Measurements from ENCODE around the gene TMEM17. TPM values are rescaled to one million over a fixed set of nuclear protein-coding genes. Genes with fewer than 3 reads are reported as not detected.

The TMEM17 gene
- total RNA-seq, 2 experiments from 2014 or later: 0.21 TPM; not detected in 1

DNA sequence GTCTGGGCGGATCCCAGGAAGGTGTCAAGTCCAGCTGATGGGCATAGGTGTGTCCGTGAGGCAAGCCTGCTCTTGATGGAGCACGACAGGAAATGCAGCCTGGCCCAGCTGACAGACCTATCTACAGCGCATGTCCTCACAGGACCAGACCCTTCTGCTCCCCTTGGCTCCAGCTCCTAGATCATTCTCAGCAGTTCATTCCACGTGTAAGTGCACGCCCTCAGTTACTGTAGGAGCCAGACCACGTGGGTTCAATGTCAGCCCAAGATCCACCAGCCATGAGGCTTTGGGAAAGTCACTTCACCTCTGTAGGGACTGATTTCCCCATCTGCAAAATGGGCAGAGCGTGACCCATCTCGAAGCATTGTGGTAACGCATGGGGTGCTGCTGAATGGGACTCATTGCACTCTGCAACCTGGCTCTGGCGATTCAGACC lies 47.8 kb downstream of the TMEM17 start:
- intact Hi-C loops (cut with micrococcal nuclease): loop anchor here (5.0 kb wide), 2 partner anchors 594 to 1029 kb away; partner anchors contain the start of gene OTX1
- H3K4me1 Mint-ChIP-seq (ENCODE audit: low read depth): no peaks in the 10 kb centered on the region
- no peaks in the 10 kb centered on the region for H3K9me3 Mint-ChIP-seq
- no peak for DNase-seq
- H3K27me3 Mint-ChIP-seq (ENCODE audit: low read depth): peaks cover 8% of the 10 kb centered on the region
- no peak overlapping the region for H3K4me3 Mint-ChIP-seq
- CTCF ChIA-PET: interaction anchor here (0.6 to 3.6 kb wide), 12 partner anchors 8 to 1085 kb away, joined by 3 to 75 read pairs (median 4); no protein-coding TSS in a partner anchor
- no peaks in the 10 kb centered on the region for H3K36me3 Mint-ChIP-seq (ENCODE audit: low read depth)
- no peak overlapping the region for H3K27ac Mint-ChIP-seq

DNA sequence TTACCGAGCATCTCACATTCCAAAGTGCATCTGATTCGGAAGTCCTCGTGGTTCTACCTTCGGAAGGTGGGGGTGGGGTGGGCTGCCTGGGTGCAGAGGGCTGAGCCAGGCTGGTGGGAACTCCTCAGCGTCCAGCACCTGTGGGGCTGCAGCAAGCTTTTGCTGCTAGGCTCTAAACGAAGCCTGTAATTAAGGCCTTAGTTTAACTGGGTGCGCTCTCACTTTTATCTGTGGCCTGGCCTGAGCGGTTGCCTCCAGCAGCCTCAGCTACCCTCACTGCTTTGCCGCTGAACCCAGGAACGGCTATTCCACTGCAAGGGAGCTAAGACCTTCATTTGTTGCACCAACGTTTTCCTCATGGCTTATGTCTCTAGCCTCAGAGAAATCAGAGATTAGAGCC lies 48.4 kb downstream of the TMEM17 start:
- no peaks in the 10 kb centered on the region for H3K36me3 Mint-ChIP-seq (ENCODE audit: low read depth)
- H3K9me3 Mint-ChIP-seq: no peaks in the 10 kb centered on the region
- CTCF ChIA-PET: interaction anchor here (0.6 to 3.6 kb wide), 22 partner anchors 9 to 1086 kb away, joined by 3 to 75 read pairs (median 4); partner anchors contain the start of gene COMMD1
- intact Hi-C loops (cut with micrococcal nuclease): loop anchor here (1.0 to 5.0 kb wide), 5 partner anchors 318 to 1087 kb away; partner anchors contain the start of gene OTX1
- DNase-seq: no peak
- no peaks in the 10 kb centered on the region for H3K4me1 Mint-ChIP-seq (ENCODE audit: low read depth)
- peaks cover 8% of the 10 kb centered on the region for H3K27me3 Mint-ChIP-seq (ENCODE audit: low read depth)
- no peak overlapping the region for H3K27ac Mint-ChIP-seq
- no peak overlapping the region for H3K4me3 Mint-ChIP-seq

DNA sequence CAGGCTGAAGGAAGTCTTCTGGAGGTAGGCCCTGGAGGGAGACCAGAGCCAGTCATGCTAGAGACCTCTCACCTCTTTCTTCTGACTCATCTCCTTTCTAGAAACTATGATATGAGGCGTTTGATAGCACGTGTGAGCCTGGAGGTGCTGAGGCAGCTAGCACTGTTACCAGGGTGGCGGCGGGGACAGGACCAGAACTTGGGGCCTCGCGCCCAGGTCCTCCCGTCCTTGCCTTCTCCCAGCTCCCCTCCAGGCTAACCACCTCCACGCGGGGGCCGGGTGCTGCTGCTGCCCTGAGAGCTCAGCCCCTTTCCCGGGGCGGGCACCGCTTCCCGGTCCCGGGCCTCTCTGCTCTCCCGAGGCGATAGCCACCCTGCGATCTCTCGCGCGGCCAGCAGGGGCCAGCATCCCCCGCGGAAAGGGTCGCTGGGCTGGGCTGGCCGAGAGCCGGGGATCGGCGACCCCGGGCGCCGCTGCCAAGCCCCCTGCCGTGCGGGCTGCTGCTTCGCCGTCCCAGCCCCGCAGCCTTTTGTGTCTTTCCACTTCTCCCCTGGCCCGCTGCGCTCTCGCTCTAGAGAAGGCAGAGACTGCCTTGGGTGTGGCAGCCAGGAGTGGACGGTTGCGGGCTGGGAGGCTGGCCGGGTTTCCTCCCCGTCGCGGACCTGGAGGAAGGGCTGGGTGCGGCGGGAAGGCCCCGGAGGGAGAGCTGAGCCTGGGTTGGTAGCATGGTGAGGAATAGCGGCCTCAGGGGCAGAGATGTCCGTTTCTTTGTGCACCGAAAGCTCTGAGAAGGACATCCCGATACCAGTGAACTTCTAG lies 49.1 kb downstream of the TMEM17 start:
- peak; percentile 67 for DNase-seq
- H3K36me3 Mint-ChIP-seq (ENCODE audit: low read depth): no peaks in the 10 kb centered on the region
- no peaks in the 10 kb centered on the region for H3K9me3 Mint-ChIP-seq
- CTCF ChIA-PET: interaction anchor here (0.6 to 3.6 kb wide), 37 partner anchors 9 to 1087 kb away, joined by 3 to 75 read pairs (median 4); partner anchors contain the start of gene COMMD1
- no peaks in the 10 kb centered on the region for H3K4me1 Mint-ChIP-seq (ENCODE audit: low read depth)
- peaks cover 8% of the 10 kb centered on the region for H3K27me3 Mint-ChIP-seq (ENCODE audit: low read depth)
- intact Hi-C loops (cut with micrococcal nuclease): loop anchor here (1.0 to 5.0 kb wide), 5 partner anchors 318 to 1088 kb away; partner anchors contain the start of gene OTX1
- peak overlapping the region; percentile 15 for H3K4me3 Mint-ChIP-seq
- no peak overlapping the region for H3K27ac Mint-ChIP-seq

DNA sequence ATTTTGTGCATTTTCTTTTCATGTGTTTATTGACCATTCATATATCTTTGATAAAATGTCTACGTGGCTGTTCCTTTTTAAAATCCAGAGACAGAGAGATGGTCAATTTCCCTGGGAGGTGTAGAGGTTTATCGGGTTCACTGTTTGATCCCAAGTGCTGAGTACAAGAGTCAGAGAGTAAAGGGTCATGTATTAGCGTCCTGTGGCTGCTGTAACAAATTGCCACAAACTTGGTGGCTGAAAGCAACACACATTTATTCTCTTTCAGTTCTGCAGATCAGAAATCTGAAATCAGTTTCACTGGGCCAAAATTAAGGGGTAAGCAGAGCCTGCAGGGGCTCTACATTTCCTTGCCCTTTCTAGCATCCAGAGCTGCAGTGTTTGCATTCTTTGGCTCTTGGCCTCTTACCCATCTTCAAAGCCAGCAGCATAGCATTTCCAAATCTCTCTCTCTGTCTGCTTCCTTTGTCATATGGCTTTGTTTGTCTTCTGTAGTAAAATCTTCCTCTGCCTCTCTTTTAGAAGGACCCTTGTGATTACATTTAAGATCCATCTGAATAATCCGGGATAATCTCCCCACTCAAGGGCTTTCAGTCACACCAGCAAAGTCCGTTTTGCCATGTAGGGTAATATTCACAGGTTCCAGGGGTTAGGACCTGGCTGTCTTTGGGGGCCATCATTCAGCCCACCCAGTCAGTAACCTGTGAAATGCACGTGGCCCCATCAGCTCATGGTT lies 49.9 kb downstream of the TMEM17 start:
- CTCF ChIA-PET: interaction anchor here (0.8 to 3.6 kb wide), 22 partner anchors 9 to 969 kb away, joined by 3 to 75 read pairs (median 4); no protein-coding TSS in a partner anchor
- H3K27me3 Mint-ChIP-seq (ENCODE audit: low read depth): peaks cover 8% of the 10 kb centered on the region
- H3K27ac Mint-ChIP-seq: no peak overlapping the region
- no peaks in the 10 kb centered on the region for H3K9me3 Mint-ChIP-seq
- no peak for DNase-seq
- intact Hi-C loops (cut with micrococcal nuclease): loop anchor here (2.0 to 5.0 kb wide), 3 partner anchors 596 to 1089 kb away; partner anchors contain the start of gene OTX1
- H3K4me3 Mint-ChIP-seq: no peak overlapping the region
- no peaks in the 10 kb centered on the region for H3K36me3 Mint-ChIP-seq (ENCODE audit: low read depth)
- no peaks in the 10 kb centered on the region for H3K4me1 Mint-ChIP-seq (ENCODE audit: low read depth)

DNA sequence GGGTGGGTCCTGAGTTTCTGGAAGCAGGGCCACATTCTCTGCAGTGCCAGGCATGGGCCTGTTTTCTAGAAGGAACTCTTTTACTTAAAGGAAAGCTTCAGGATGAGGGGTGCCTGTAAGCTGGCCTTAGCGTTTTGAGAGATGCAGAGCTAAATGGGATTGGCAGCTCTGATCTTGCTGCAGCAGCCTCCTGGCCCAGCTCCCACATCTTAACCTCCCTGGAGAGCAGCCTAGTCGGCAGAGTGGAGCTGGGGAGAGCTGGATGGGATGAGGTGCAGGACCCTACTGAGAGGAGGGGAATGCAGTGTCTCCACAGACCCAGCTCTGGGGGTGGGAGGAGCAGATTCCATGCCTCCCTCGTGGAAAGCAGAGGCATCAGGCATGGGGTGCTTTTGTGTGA lies 52.0 kb downstream of the TMEM17 start:
- intact Hi-C loops (cut with micrococcal nuclease): no loop called here
- Mint-ChIP-seq H3K4me1 (ENCODE audit: low read depth) (no peaks in the 10 kb centered on the region), H3K4me3 (no peak overlapping the region), H3K9me3 (no peaks in the 10 kb centered on the region), H3K27me3 (ENCODE audit: low read depth) (peaks cover 8% of the 10 kb centered on the region), H3K36me3 (ENCODE audit: low read depth) (no peaks in the 10 kb centered on the region), H3K27ac (no peak overlapping the region)
- CTCF ChIA-PET: interaction anchor here (0.6 to 3.0 kb wide), 3 partner anchors 54 to 322 kb away, joined by 3 to 12 read pairs (median 3); no protein-coding TSS in a partner anchor
- DNase-seq: no peak

DNA sequence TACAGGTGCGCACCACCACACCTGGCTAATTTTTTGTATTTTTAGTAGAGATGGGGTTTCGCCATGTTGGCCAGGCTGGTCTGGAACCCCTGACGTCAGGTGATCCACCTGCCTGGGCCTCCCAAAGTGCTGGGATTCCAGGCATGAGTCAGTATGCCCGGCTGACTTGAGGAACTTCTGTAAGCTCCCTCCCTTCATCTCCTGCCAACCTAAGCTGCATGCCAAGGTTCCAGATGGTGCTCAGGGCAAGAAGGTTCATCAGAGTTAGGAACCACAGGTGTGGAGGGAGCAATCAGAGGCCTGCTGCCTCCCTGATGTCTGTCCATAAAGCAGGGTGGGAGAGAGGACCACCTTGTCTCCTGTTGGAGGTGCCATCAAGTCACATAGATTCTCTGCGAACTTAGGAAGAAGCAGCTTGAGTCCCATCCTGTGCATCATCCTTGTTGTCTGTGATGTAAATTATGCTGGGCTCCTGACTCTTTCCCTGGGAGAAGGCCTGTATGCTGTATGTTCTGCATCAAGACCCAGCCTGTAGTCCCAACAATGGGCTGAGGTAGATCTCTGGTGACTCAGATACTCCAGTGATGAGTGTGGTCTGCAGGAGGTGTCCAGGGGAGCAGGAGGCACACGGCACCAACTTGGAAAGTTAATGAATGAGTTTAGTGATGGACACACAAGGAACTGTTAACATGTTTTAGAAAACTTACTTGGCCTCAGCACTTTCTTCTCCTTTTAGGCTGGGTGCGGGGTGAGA lies 53.1 kb downstream of the TMEM17 start:
- no peaks in the 10 kb centered on the region for H3K4me1 Mint-ChIP-seq (ENCODE audit: low read depth)
- intact Hi-C loops (cut with micrococcal nuclease): no loop called here
- DNase-seq: no peak
- H3K27ac Mint-ChIP-seq: no peak overlapping the region
- H3K27me3 Mint-ChIP-seq (ENCODE audit: low read depth): peaks cover 8% of the 10 kb centered on the region
- no peaks in the 10 kb centered on the region for H3K36me3 Mint-ChIP-seq (ENCODE audit: low read depth)
- CTCF ChIA-PET: interaction anchor here (0.6 to 3.0 kb wide), 2 partner anchors 323 to 1456 kb away, joined by 3 to 12 read pairs; no protein-coding TSS in a partner anchor
- H3K9me3 Mint-ChIP-seq: no peaks in the 10 kb centered on the region
- H3K4me3 Mint-ChIP-seq: no peak overlapping the region

DNA sequence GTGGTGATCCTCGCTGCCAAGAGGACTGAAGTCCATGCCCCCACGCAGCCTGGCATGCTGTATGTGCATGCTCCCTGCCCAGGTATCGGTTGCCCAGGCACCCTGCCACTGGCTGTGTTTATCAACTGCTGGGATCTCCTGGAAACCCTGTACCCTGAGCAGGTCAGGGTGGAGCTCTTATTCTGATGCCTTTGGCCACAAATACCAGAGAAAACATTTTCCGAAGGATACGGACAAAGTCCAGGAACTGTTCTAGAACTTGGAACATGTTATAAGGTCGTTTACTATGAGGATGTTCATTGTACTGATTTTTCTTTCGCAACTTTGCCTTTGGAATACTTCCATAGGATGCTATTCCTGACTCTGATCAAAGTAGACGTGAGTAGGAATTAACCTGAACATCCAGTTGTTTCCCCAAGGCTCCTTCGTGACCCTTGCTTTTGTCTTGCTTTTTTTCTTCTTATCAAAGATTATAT lies 55.2 kb downstream of the TMEM17 start:
- H3K4me1 Mint-ChIP-seq (ENCODE audit: low read depth): no peaks in the 10 kb centered on the region
- no peak overlapping the region for H3K27ac Mint-ChIP-seq
- no peaks in the 10 kb centered on the region for H3K36me3 Mint-ChIP-seq (ENCODE audit: low read depth)
- peaks cover 2% of the 10 kb centered on the region for H3K27me3 Mint-ChIP-seq (ENCODE audit: low read depth)
- H3K9me3 Mint-ChIP-seq: no peaks in the 10 kb centered on the region
- intact Hi-C loops (cut with micrococcal nuclease): no loop called here
- no peak overlapping the region for H3K4me3 Mint-ChIP-seq
- no peak for DNase-seq
- CTCF ChIA-PET: interaction anchor here (0.6 kb wide), 1 partner anchor 1406 kb away, joined by 5 read pairs; no protein-coding TSS in a partner anchor

Other genes starting within 250 kb of the TMEM17 start
- 10 to 100 TPM; 17.4 to 17.5 TPM for gene EHBP1, start 199.5 kb upstream of the TMEM17 start, total RNA-seq

All from activated naive CD4-positive, alpha-beta T cell treated with anti-CD3 and anti-CD28 coated beads for 36 hours (primary cell).